Measurements from ENCODE around the gene TMEM187. TPM values are rescaled to one million over a fixed set of nuclear protein-coding genes. Genes with fewer than 3 reads are reported as not detected.

Gene TMEM187
- polyA plus RNA-seq, 6 donors from 2014 or later, result 5.0 to 13.6 (median 8.1) TPM

- no peaks in the 10 kb centered on the region for H3K36me3 Mint-ChIP-seq
- no peak overlapping the region for H3K4me3 Mint-ChIP-seq
- H3K27ac Mint-ChIP-seq, result peak overlapping the region in 1 of 6 donors; percentile 16
- no peak for ATAC-seq (ENCODE audit: low read depth in 2 of 2)
- DNase-seq, result no peak
- peaks cover 18 to 41% (median 40%) of the 10 kb centered on the region in 3 donors for H3K4me1 Mint-ChIP-seq
- no peaks in the 10 kb centered on the region for H3K9me3 Mint-ChIP-seq
- H3K27me3 Mint-ChIP-seq, result no peaks in the 10 kb centered on the region
Observed at GRCh38 chrX:153963546-153963945, 9.0 kb upstream of the TMEM187 start.

- DNase-seq (no peak), ATAC-seq (ENCODE audit: low read depth in 2 of 2) (no peak)
- no peaks in the 10 kb centered on the region for H3K9me3 Mint-ChIP-seq
- H3K4me3 Mint-ChIP-seq, result no peak overlapping the region
- H3K27ac Mint-ChIP-seq, result peak overlapping the region in 2 of 6 donors; percentile 21 to 37
- no peaks in the 10 kb centered on the region for H3K36me3 Mint-ChIP-seq
- H3K4me1 Mint-ChIP-seq, result peaks cover 20 to 45% (median 44%) of the 10 kb centered on the region in 3 donors
- no peaks in the 10 kb centered on the region for H3K27me3 Mint-ChIP-seq
Observed at GRCh38 chrX:153964105-153964504, 8.4 kb upstream of the TMEM187 start.

GRCh38 chrX:153965406-153965805, 7.1 kb upstream of the TMEM187 start:
- Mint-ChIP-seq H3K4me1 (peaks cover 26 to 53% (median 51%) of the 10 kb centered on the region in 3 donors), H3K36me3 (no peaks in the 10 kb centered on the region), H3K4me3 (peak overlapping the region in 2 of 8 donors; percentile 44 to 61), H3K27me3 (no peaks in the 10 kb centered on the region), H3K9me3 (no peaks in the 10 kb centered on the region), H3K27ac (peak overlapping the region in 1 of 6 donors; percentile 23)
- ATAC-seq (ENCODE audit: low read depth in 2 of 2) (no peak), DNase-seq (no peak)

- DNase-seq, result no peak
- Mint-ChIP-seq H3K36me3 (peaks cover 0 to 1% of the 10 kb centered on the region in 2 donors), H3K27me3 (no peaks in the 10 kb centered on the region), H3K4me3 (peak overlapping the region in 2 of 8 donors; percentile 25 to 91), H3K27ac (peak overlapping the region in 3 of 6 donors; percentile 18 to 73 (median 30)), H3K4me1 (peaks cover 26 to 53% (median 46%) of the 10 kb centered on the region in 3 donors), H3K9me3 (no peaks in the 10 kb centered on the region)
- no peak for ATAC-seq (ENCODE audit: low read depth in 2 of 2)
Observed at GRCh38 chrX:153966283-153966688, 6.3 kb upstream of the TMEM187 start.

DNA sequence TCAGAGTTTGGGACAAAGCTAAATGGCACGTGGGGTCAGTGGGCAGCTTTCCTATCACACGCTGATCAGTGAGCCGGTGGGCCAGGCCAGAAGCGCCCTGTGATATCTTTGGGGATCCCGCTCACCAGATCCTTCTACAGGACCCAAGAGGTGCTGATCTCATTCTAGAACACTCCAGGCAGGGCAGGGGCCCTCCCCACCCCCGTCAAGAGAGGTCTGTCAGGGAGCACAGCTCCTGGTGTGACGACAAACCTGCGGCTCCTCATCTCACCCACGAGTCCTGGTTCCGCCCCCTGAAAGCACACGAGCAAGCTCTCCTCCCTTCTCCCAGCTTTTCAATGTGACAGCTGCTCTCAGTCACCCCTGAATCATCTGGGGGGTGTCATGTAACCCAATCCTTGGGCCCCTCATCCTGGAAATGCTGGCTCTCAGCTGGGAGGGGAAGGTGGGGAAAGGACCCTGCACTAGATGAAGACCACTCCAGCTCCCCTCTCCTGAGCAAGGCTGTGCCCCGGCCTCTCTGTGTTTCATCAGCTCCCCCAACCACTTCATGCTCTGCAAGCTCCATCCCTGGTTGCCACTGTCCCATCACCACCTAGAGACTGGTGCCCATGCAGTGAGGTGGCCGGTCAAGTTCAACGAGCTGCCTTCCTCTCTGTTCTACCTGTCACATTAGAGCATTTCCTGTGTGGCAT, 5.6 kb upstream of the TMEM187 start:
- ATAC-seq (ENCODE audit: low read depth in 2 of 2) (no peak), DNase-seq (no peak)
- Mint-ChIP-seq H3K36me3 (peaks cover 4 to 7% of the 10 kb centered on the region in 2 donors), H3K27ac (peak overlapping the region; percentile 67 to 94 (median 81)), H3K9me3 (no peaks in the 10 kb centered on the region), H3K27me3 (no peaks in the 10 kb centered on the region), H3K4me1 (peaks cover 26 to 53% (median 46%) of the 10 kb centered on the region in 3 donors), H3K4me3 (peak overlapping the region; percentile 60 to 100 (median 86))

- ATAC-seq (ENCODE audit: low read depth in 2 of 2) (no peak), DNase-seq (no peak)
- peaks cover 4 to 7% of the 10 kb centered on the region in 2 donors for H3K36me3 Mint-ChIP-seq
- H3K27me3 Mint-ChIP-seq, result no peaks in the 10 kb centered on the region
- peak overlapping the region; percentile 60 to 100 (median 86) for H3K4me3 Mint-ChIP-seq
- peaks cover 26 to 53% (median 46%) of the 10 kb centered on the region in 3 donors for H3K4me1 Mint-ChIP-seq
- no peaks in the 10 kb centered on the region for H3K9me3 Mint-ChIP-seq
- H3K27ac Mint-ChIP-seq, result peak overlapping the region; percentile 67 to 94 (median 86)
Observed at GRCh38 chrX:153967536-153968224, 4.9 kb upstream of the TMEM187 start.

GRCh38 chrX:153968255-153968654, 4.3 kb upstream of the TMEM187 start:
- H3K9me3 Mint-ChIP-seq, result no peaks in the 10 kb centered on the region
- peak overlapping the region; percentile 78 to 100 (median 96) for H3K4me3 Mint-ChIP-seq
- peaks cover 29 to 56% (median 46%) of the 10 kb centered on the region in 3 donors for H3K4me1 Mint-ChIP-seq
- peaks cover 4 to 7% of the 10 kb centered on the region in 2 donors for H3K36me3 Mint-ChIP-seq
- no peaks in the 10 kb centered on the region for H3K27me3 Mint-ChIP-seq
- H3K27ac Mint-ChIP-seq, result peak overlapping the region; percentile 67 to 94 (median 86)
- DNase-seq (no peak), ATAC-seq (ENCODE audit: low read depth in 2 of 2) (no peak)

GRCh38 chrX:153968754-153969124, 3.8 kb upstream of the TMEM187 start:
- Mint-ChIP-seq H3K4me1 (peaks cover 32 to 60% (median 46%) of the 10 kb centered on the region in 3 donors), H3K36me3 (peaks cover 4 to 7% of the 10 kb centered on the region in 2 donors), H3K27me3 (no peaks in the 10 kb centered on the region), H3K9me3 (no peaks in the 10 kb centered on the region), H3K4me3 (peak overlapping the region; percentile 87 to 100 (median 100)), H3K27ac (peak overlapping the region in 4 of 6 donors; percentile 77 to 98 (median 86))
- DNase-seq, result peak; percentile 55
- peak in 1 of 2 donors; percentile 5 for ATAC-seq (ENCODE audit: low read depth in 2 of 2)

GRCh38 chrX:153969125-153969903, 3.2 kb upstream of the TMEM187 start:
- peaks cover 4 to 7% of the 10 kb centered on the region in 2 donors for H3K36me3 Mint-ChIP-seq
- no peaks in the 10 kb centered on the region for H3K9me3 Mint-ChIP-seq
- peak overlapping the region; percentile 87 to 100 (median 100) for H3K4me3 Mint-ChIP-seq
- H3K27me3 Mint-ChIP-seq, result no peaks in the 10 kb centered on the region
- no peak for ATAC-seq (ENCODE audit: low read depth in 2 of 2)
- no peak for DNase-seq
- peak overlapping the region; percentile 77 to 98 (median 93) for H3K27ac Mint-ChIP-seq
- H3K4me1 Mint-ChIP-seq, result peaks cover 38 to 66% (median 50%) of the 10 kb centered on the region in 3 donors

- peak overlapping the region; percentile 87 to 100 (median 100) for H3K4me3 Mint-ChIP-seq
- H3K36me3 Mint-ChIP-seq, result peaks cover 4 to 7% of the 10 kb centered on the region in 2 donors
- ATAC-seq (ENCODE audit: low read depth in 2 of 2) (no peak), DNase-seq (no peak)
- peak overlapping the region in 5 of 6 donors; percentile 86 to 98 (median 95) for H3K27ac Mint-ChIP-seq
- no peaks in the 10 kb centered on the region for H3K27me3 Mint-ChIP-seq
- H3K4me1 Mint-ChIP-seq, result peaks cover 42 to 69% (median 51%) of the 10 kb centered on the region in 3 donors
- no peaks in the 10 kb centered on the region for H3K9me3 Mint-ChIP-seq
Observed at GRCh38 chrX:153969904-153970356, 2.6 kb upstream of the TMEM187 start.

- ATAC-seq (ENCODE audit: low read depth in 2 of 2), result peak in 1 of 2 donors; percentile 7
- Mint-ChIP-seq H3K36me3 (peaks cover 4 to 7% of the 10 kb centered on the region in 2 donors), H3K27me3 (no peaks in the 10 kb centered on the region), H3K4me1 (peaks cover 39 to 64% (median 45%) of the 10 kb centered on the region in 3 donors), H3K9me3 (no peaks in the 10 kb centered on the region), H3K27ac (peak overlapping the region; percentile 98 to 100 (median 100)), H3K4me3 (peak overlapping the region; percentile 87 to 100 (median 100))
- DNase-seq, result no peak
Observed at GRCh38 chrX:153970357-153971123, 2.0 kb upstream of the TMEM187 start.

DNA sequence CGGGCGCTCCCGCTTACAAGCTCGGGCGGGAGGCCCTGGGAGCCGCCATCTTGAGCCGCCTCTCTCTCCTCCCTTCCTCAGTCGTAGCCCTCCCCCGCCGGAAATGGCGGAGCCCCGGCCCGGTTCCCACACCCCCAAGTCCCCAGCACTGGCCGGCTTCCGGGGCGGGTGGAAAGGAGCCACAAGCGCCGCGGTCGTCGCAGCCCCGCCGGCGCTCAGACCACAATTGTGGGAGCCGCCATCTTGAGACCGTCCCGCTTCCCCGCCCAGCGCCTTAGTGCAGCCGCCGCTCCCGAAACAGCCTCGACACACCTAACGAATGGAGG, 1.5 kb upstream of the TMEM187 start:
- DNase-seq, result peak; percentile 89
- Mint-ChIP-seq H3K27ac (peak overlapping the region; percentile 98 to 100 (median 100)), H3K4me1 (peaks cover 40 to 62% (median 42%) of the 10 kb centered on the region in 3 donors), H3K27me3 (no peaks in the 10 kb centered on the region), H3K9me3 (no peaks in the 10 kb centered on the region), H3K36me3 (peaks cover 4 to 7% of the 10 kb centered on the region in 2 donors), H3K4me3 (peak overlapping the region; percentile 87 to 100 (median 100))
- peak; percentile 43 to 45 for ATAC-seq (ENCODE audit: low read depth in 2 of 2)
